G401 (cell line): ENCODE results near the gene SEH1L. TPM values are rescaled to one million over a fixed set of nuclear protein-coding genes. Genes with fewer than 3 reads are reported as not detected.
"Not testable (repeated sequence)": the region's sequence is repeated elsewhere in the genome, so short reads cannot be mapped to it uniquely, and the experiment has no call there.

Experiments
- DNase-seq: peaks from one replicate; pipeline ENCODE4 v3.0.0-alpha.2; 2015; ENCODE audit warnings: low spot score
- in situ Hi-C: cut with HindIII; loops from 2 replicates; pipeline ENCODE4 v1.10.0; 2016; ENCODE audit warnings: low sequenced_read_pairs, mixed read lengths
- total RNA-seq: library from RNA; depleted of rRNA; stranded (reverse); fragments of >200 nt; shearing (Covaris generic); gene quantifications from 2 replicates; pipeline ENCODE4 v1.2.3, GENCODE V29; 2014

The SEH1L gene
- total RNA-seq, 1 experiment from 2014 or later = 53.7 TPM

GRCh38 chr18:12990967-12991820, 43.4 kb downstream of the SEH1L start, which contains the start of gene CEP192:
Gene CEP192 (plus strand): TSS chr18:12991362. CDS start chr18:12999425, 8,063 bp downstream.
- DNase-seq = peak; percentile 99
- in situ Hi-C loops = no loop called here

- in situ Hi-C loops = no loop called here
- no peak for DNase-seq
Measured at GRCh38 chr18:12991821-12992179, 44.0 kb downstream of the SEH1L start.

GRCh38 chr18:12993439-12993838, 45.6 kb downstream of the SEH1L start:
- in situ Hi-C loops = no loop called here

GRCh38 chr18:12995424-12995823, 47.6 kb downstream of the SEH1L start:
- no peak for DNase-seq
- in situ Hi-C loops = no loop called here

More at GRCh38 chr18:12993439-12993838, 45.6 kb downstream of the SEH1L start:
- no peak for DNase-seq

GRCh38 chr18:12995952-12996477, 48.2 kb downstream of the SEH1L start:
- DNase-seq = no peak
- in situ Hi-C loops = no loop called here

GRCh38 chr18:12996661-12997292, 49.0 kb downstream of the SEH1L start:
- DNase-seq = no peak
- in situ Hi-C loops = no loop called here

GRCh38 chr18:12997330-12997729, 49.5 kb downstream of the SEH1L start:
- in situ Hi-C loops, DNase-seq: not testable (repeated sequence)

GRCh38 chr18:12998332-12999060, 50.7 kb downstream of the SEH1L start:
- in situ Hi-C loops = no loop called here

GRCh38 chr18:13003466-13003896, 55.7 kb downstream of the SEH1L start:
- in situ Hi-C loops = no loop called here
- DNase-seq = peak; percentile 32

More at GRCh38 chr18:12998332-12999060, 50.7 kb downstream of the SEH1L start:
- DNase-seq = no peak

GRCh38 chr18:13004396-13004795, 56.6 kb downstream of the SEH1L start:
- no peak for DNase-seq
- in situ Hi-C loops = no loop called here

- DNase-seq = no peak
- in situ Hi-C loops = no loop called here
Measured at GRCh38 chr18:13005289-13005688, 57.5 kb downstream of the SEH1L start.

- peak; percentile 13 for DNase-seq
- in situ Hi-C loops = no loop called here
Measured at GRCh38 chr18:13006531-13007247, 58.9 kb downstream of the SEH1L start.

GRCh38 chr18:13007248-13007560, 59.4 kb downstream of the SEH1L start:
- in situ Hi-C loops = no loop called here

GRCh38 chr18:13011719-13012118, 63.9 kb downstream of the SEH1L start:
- DNase-seq = no peak
- in situ Hi-C loops = no loop called here

More at GRCh38 chr18:13007248-13007560, 59.4 kb downstream of the SEH1L start:
- DNase-seq = no peak

- in situ Hi-C loops = no loop called here
- no peak for DNase-seq
Measured at GRCh38 chr18:13014232-13014631, 66.4 kb downstream of the SEH1L start.

- no peak for DNase-seq
- in situ Hi-C loops = no loop called here
Measured at GRCh38 chr18:13014818-13015217, 67.0 kb downstream of the SEH1L start.

GRCh38 chr18:13017247-13017875, 69.5 kb downstream of the SEH1L start:
- no peak for DNase-seq
- in situ Hi-C loops = no loop called here

GRCh38 chr18:13018374-13018773, 70.6 kb downstream of the SEH1L start:
- no peak for DNase-seq
- in situ Hi-C loops = no loop called here

GRCh38 chr18:13019301-13019700, 71.5 kb downstream of the SEH1L start:
- in situ Hi-C loops = no loop called here
- no peak for DNase-seq
